D721Med (cell line): ENCODE data around the gene SPEN.

Experiments
- DNase-seq: peaks from one replicate; pipeline ENCODE4 v3.0.0; 2011; ENCODE audit warnings: low spot score; ENCODE audit not compliant: insufficient read length
- FAIRE-seq: peaks from 2 replicates; lab custom pipeline; 2011; peaks lifted over from hg19 to GRCh38; lab: Jason Lieb, UNC
- CTCF ChIP-seq: IDR thresholded peaks from 2 replicates; pipeline ENCODE4 v1.5.1; 2012; ENCODE audit warnings: mild to moderate bottlenecking, control low read depth; ENCODE audit not compliant: insufficient read depth; ENCODE audit errors: missing control alignments

The SPEN gene

GRCh38 chr1:15935056-15935950, 87.8 kb downstream of the SPEN start:
- no peak for TF ChIP-seq CTCF
- DNase-seq (no peak), FAIRE-seq (no peak)

- no peak for TF ChIP-seq CTCF
- DNase-seq (no peak), FAIRE-seq (no peak)
These were observed 88.5 kb downstream of the SPEN start for GRCh38 chr1:15936025-15936424.

- no peak for DNase-seq
- no peak for TF ChIP-seq CTCF
These were observed 89.6 kb downstream of the SPEN start for GRCh38 chr1:15937146-15937545.

GRCh38 chr1:15937706-15938168, 90.2 kb downstream of the SPEN start:
- TF ChIP-seq CTCF = no peak
- DNase-seq (no peak), FAIRE-seq (no peak)

More at GRCh38 chr1:15937146-15937545, 89.6 kb downstream of the SPEN start:
- FAIRE-seq = no peak

- no peak for FAIRE-seq
- TF ChIP-seq CTCF = no peak
- DNase-seq = no peak
These were observed 91.2 kb downstream of the SPEN start for GRCh38 chr1:15938628-15939161.

- FAIRE-seq = no peak
These were observed 91.9 kb downstream of the SPEN start for GRCh38 chr1:15939181-15940109.

More at GRCh38 chr1:15939181-15940109, 91.9 kb downstream of the SPEN start:
- no peak for DNase-seq
- TF ChIP-seq CTCF = no peak
